ENCODE data around the gene BMP7.

The BMP7 gene

GRCh38 chr20:57138198-57138995 is 128.0 kb downstream of the BMP7 start:
- Histone ChIP-seq H3K27me3 (ENCODE audit: insufficient read depth, insufficient read length) (no peaks in the 10 kb centered on the region), H3K9me3 (ENCODE audit: insufficient read depth, low read length) (peaks cover 4% of the 10 kb centered on the region; the same call in 1 of the 2 replicates), H3K4me1 (ENCODE audit: insufficient read depth, insufficient read length) (no peaks in the 10 kb centered on the region), H3K36me3 (ENCODE audit: insufficient read depth, insufficient read length, low read length) (no peaks in the 10 kb centered on the region), H3K9ac (ENCODE audit: insufficient read length, low read depth) (no peak overlapping the region), H3K4me3 (ENCODE audit: insufficient read length, low read depth) (no peak overlapping the region)
- DNase-seq (ENCODE audit: low read depth, low spot score), result no peak
- TF ChIP-seq SUZ12 (IDR thresholded peaks at IDR 0.05; ENCODE audit: extremely low read depth, insufficient read depth, insufficient read length) (no peak), ZNF274 (IDR thresholded peaks at IDR 0.05; ENCODE audit: low read depth, low read length) (no peak), YY1 (IDR thresholded peaks at IDR 0.05; ENCODE audit: insufficient read depth, insufficient read length) (no peak)

GRCh38 chr20:57137676-57138075 is 128.8 kb downstream of the BMP7 start:
- H3K4me3 ChIP-seq (ENCODE audit: insufficient read length, low read depth), result no peak overlapping the region
- no peaks in the 10 kb centered on the region for H3K36me3 ChIP-seq (ENCODE audit: insufficient read depth, insufficient read length, low read length)
- H3K27me3 ChIP-seq (ENCODE audit: insufficient read depth, insufficient read length), result no peaks in the 10 kb centered on the region
- H3K9ac ChIP-seq (ENCODE audit: insufficient read length, low read depth), result no peak overlapping the region
- no peaks in the 10 kb centered on the region for H3K4me1 ChIP-seq (ENCODE audit: insufficient read depth, insufficient read length)
- no peak for DNase-seq (ENCODE audit: low read depth, low spot score)
- TF ChIP-seq YY1 (IDR thresholded peaks at IDR 0.05; ENCODE audit: insufficient read depth, insufficient read length) (no peak), SUZ12 (IDR thresholded peaks at IDR 0.05; ENCODE audit: extremely low read depth, insufficient read depth, insufficient read length) (no peak), ZNF274 (IDR thresholded peaks at IDR 0.05; ENCODE audit: low read depth, low read length) (no peak)
- H3K9me3 ChIP-seq (ENCODE audit: insufficient read depth, low read length), result peaks cover 4% of the 10 kb centered on the region; the same call in 1 of the 2 replicates

GRCh38 chr20:57136734-57137133 is 129.7 kb downstream of the BMP7 start:
- H3K9ac ChIP-seq (ENCODE audit: insufficient read length, low read depth), result no peak overlapping the region
- no peak for DNase-seq (ENCODE audit: low read depth, low spot score)
- H3K27me3 ChIP-seq (ENCODE audit: insufficient read depth, insufficient read length), result no peaks in the 10 kb centered on the region
- H3K9me3 ChIP-seq (ENCODE audit: insufficient read depth, low read length), result peaks cover 4% of the 10 kb centered on the region; the same call in 1 of the 2 replicates
- H3K36me3 ChIP-seq (ENCODE audit: insufficient read depth, insufficient read length, low read length), result no peaks in the 10 kb centered on the region
- no peaks in the 10 kb centered on the region for H3K4me1 ChIP-seq (ENCODE audit: insufficient read depth, insufficient read length)
- TF ChIP-seq YY1 (IDR thresholded peaks at IDR 0.05; ENCODE audit: insufficient read depth, insufficient read length), result no peak
- TF ChIP-seq ZNF274 (IDR thresholded peaks at IDR 0.05; ENCODE audit: low read depth, low read length), result no peak
- no peak for TF ChIP-seq SUZ12 (IDR thresholded peaks at IDR 0.05; ENCODE audit: extremely low read depth, insufficient read depth, insufficient read length)
- H3K4me3 ChIP-seq (ENCODE audit: insufficient read length, low read depth), result no peak overlapping the region

- Histone ChIP-seq H3K9ac (ENCODE audit: insufficient read length, low read depth) (no peak overlapping the region), H3K4me1 (ENCODE audit: insufficient read depth, insufficient read length) (no peaks in the 10 kb centered on the region), H3K27me3 (ENCODE audit: insufficient read depth, insufficient read length) (no peaks in the 10 kb centered on the region), H3K4me3 (ENCODE audit: insufficient read length, low read depth) (no peak overlapping the region), H3K9me3 (ENCODE audit: insufficient read depth, low read length) (peaks cover 4% of the 10 kb centered on the region; the same call in 1 of the 2 replicates), H3K36me3 (ENCODE audit: insufficient read depth, insufficient read length, low read length) (no peaks in the 10 kb centered on the region)
- DNase-seq (ENCODE audit: low read depth, low spot score), result no peak
- TF ChIP-seq ZNF274 (IDR thresholded peaks at IDR 0.05; ENCODE audit: low read depth, low read length) (no peak), YY1 (IDR thresholded peaks at IDR 0.05; ENCODE audit: insufficient read depth, insufficient read length) (no peak), SUZ12 (IDR thresholded peaks at IDR 0.05; ENCODE audit: extremely low read depth, insufficient read depth, insufficient read length) (no peak)
Observed at GRCh38 chr20:57135875-57136274, 130.6 kb downstream of the BMP7 start.

- Histone ChIP-seq H3K4me1 (ENCODE audit: insufficient read depth, insufficient read length) (no peaks in the 10 kb centered on the region), H3K9ac (ENCODE audit: insufficient read length, low read depth) (no peak overlapping the region), H3K36me3 (ENCODE audit: insufficient read depth, insufficient read length, low read length) (no peaks in the 10 kb centered on the region), H3K27me3 (ENCODE audit: insufficient read depth, insufficient read length) (no peaks in the 10 kb centered on the region), H3K9me3 (ENCODE audit: insufficient read depth, low read length) (peaks cover 9% of the 10 kb centered on the region; the same call in 1 of the 2 replicates), H3K4me3 (ENCODE audit: insufficient read length, low read depth) (no peak overlapping the region)
- TF ChIP-seq ZNF274 (IDR thresholded peaks at IDR 0.05; ENCODE audit: low read depth, low read length) (no peak), SUZ12 (IDR thresholded peaks at IDR 0.05; ENCODE audit: extremely low read depth, insufficient read depth, insufficient read length) (no peak), YY1 (IDR thresholded peaks at IDR 0.05; ENCODE audit: insufficient read depth, insufficient read length) (no peak)
- DNase-seq (ENCODE audit: low read depth, low spot score), result no peak
Observed at GRCh38 chr20:57134804-57135203, 131.6 kb downstream of the BMP7 start.

GRCh38 chr20:57133926-57134650 is 132.4 kb downstream of the BMP7 start:
- no peak overlapping the region for H3K4me3 ChIP-seq (ENCODE audit: insufficient read length, low read depth)
- no peak for DNase-seq (ENCODE audit: low read depth, low spot score)
- H3K9me3 ChIP-seq (ENCODE audit: insufficient read depth, low read length), result peaks cover 9% of the 10 kb centered on the region; the same call in 1 of the 2 replicates
- no peaks in the 10 kb centered on the region for H3K36me3 ChIP-seq (ENCODE audit: insufficient read depth, insufficient read length, low read length)
- no peaks in the 10 kb centered on the region for H3K4me1 ChIP-seq (ENCODE audit: insufficient read depth, insufficient read length)
- no peaks in the 10 kb centered on the region for H3K27me3 ChIP-seq (ENCODE audit: insufficient read depth, insufficient read length)
- no peak for TF ChIP-seq ZNF274 (IDR thresholded peaks at IDR 0.05; ENCODE audit: low read depth, low read length)
- no peak for TF ChIP-seq YY1 (IDR thresholded peaks at IDR 0.05; ENCODE audit: insufficient read depth, insufficient read length)
- TF ChIP-seq SUZ12 (IDR thresholded peaks at IDR 0.05; ENCODE audit: extremely low read depth, insufficient read depth, insufficient read length), result no peak
- H3K9ac ChIP-seq (ENCODE audit: insufficient read length, low read depth), result no peak overlapping the region
